ENCODE results near the gene CYS1.

DNA sequence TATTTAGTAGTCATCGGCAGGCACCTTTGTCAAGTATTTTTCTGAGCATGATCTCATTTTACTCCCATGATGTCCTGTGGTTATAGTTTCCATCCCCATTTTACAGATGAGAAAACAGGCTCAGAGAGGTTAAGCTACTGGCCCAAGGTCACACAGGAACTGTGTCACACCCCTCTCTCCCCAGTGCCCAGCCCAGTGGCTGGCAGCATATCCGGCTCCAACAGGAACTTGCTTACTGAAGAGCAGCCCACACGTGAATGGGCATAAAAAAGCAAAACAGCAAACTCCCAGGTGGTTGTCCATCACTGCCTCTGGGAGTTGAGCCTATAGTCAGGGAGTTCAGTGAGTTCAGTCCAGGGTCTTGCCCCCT is 45.2 kb downstream of the CYS1 start:
- TF ChIP-seq CTCF (IDR thresholded peaks at IDR 0.05; ENCODE audit: low read depth, low read length) (no peak), POLR2A (IDR thresholded peaks at IDR 0.05; ENCODE audit: extremely low read depth, insufficient read length) (no peak)

Data from NB4 (cell line).